Fibroblast of the aortic adventitia (primary cell): ENCODE measurements around the gene UBE2E2. TPM values are rescaled to one million over a fixed set of nuclear protein-coding genes. Genes with fewer than 3 reads are reported as not detected.

Experiments
- DNase-seq: peaks from one replicate; pipeline ENCODE4 v3.0.0-alpha.2; 2010; ENCODE audit warnings: low read depth
- H3K4me3 ChIP-seq: 2 replicates; pipeline ENCODE4 v1.5.1; 2011; ENCODE audit warnings: low read depth, mild to moderate bottlenecking, control low read depth, low read length, moderate library complexity
- total RNA-seq: library from RNA; depleted of rRNA; stranded (reverse); fragments of >200 nt; gene quantifications from 2 replicates; pipeline ENCODE4 v1.2.3, GENCODE V29; 2012; ENCODE audit warnings: low replicate concordance
- TF ChIP-seq, protein P1 (sequence below): IDR thresholded peaks from 2 replicates; pipeline ENCODE4 v1.5.1; 2011; ENCODE audit warnings: mild to moderate bottlenecking, low read length, control low read depth, inconsistent platforms; ENCODE audit not compliant: insufficient read depth

Gene UBE2E2
- total RNA-seq, 1 donor, result 49.1 TPM

DNA sequence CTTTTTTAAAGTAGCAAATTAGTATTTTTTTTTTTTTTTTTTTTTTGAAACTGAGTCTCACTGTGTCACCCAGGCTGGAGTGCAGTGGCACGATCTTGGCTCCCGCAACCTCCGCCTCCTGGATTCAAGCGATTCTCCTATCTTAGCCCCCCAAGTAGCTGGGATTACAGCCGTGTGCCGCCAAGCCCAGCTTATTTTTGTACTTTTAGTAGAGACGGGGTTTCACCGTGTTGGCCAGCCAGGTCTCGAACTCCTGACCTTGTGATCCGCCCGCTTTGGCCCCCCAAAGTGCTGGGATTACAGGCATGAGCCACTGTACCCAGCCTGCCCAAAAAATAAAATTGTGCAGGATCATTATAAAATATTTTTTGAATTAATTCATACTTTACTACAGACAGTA, 330.5 kb downstream of the UBE2E2 start:
- TF ChIP-seq, protein P1, sequence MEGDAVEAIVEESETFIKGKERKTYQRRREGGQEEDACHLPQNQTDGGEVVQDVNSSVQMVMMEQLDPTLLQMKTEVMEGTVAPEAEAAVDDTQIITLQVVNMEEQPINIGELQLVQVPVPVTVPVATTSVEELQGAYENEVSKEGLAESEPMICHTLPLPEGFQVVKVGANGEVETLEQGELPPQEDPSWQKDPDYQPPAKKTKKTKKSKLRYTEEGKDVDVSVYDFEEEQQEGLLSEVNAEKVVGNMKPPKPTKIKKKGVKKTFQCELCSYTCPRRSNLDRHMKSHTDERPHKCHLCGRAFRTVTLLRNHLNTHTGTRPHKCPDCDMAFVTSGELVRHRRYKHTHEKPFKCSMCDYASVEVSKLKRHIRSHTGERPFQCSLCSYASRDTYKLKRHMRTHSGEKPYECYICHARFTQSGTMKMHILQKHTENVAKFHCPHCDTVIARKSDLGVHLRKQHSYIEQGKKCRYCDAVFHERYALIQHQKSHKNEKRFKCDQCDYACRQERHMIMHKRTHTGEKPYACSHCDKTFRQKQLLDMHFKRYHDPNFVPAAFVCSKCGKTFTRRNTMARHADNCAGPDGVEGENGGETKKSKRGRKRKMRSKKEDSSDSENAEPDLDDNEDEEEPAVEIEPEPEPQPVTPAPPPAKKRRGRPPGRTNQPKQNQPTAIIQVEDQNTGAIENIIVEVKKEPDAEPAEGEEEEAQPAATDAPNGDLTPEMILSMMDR, result no peak
- DNase-seq, result no peak
- H3K4me3 ChIP-seq, result no peak overlapping the region

DNA sequence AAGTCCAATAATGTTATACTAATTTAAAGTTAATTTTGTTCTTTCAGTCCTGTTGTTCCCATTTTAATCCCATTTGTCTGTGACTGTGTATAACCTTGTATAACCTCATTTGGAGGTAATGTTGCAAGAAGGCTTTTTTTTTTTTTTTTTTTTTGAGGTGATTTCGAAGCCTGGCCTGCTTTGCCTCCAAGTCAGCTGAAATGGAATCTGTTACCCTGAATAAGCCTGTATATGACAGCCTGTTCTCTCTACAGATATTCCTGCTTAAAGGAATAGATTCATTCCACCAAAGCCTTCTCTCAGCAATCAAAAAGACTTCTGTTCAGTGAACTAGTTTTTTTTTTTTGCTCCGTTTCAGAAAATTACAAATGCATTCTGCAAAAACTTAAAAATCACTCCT, 330.9 kb downstream of the UBE2E2 start:
- TF ChIP-seq, protein P1, result no peak
- DNase-seq, result peak; percentile 8
- H3K4me3 ChIP-seq, result no peak overlapping the region

DNA sequence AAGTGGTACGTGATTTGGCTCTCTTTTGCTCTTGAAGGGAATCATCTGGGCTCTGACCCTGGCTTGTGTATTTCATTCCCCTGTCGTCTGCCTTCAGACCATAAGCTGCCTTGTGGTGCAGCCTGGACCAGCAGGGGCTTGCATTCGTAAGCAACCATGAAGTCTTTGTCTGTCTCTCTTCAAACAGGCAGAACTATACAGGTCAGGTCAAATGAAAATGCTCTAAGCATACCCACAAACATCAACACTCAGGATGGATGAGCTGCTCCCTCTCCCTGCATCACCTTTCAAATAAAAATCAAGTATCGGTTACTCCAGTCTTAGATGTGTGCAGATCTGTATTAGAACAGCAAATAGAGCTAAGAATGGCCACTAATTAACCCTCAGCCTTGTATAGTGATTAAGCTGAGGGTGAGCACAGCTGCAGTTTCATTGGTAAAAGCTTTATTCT, 334.0 kb downstream of the UBE2E2 start:
- TF ChIP-seq, protein P1, result no peak
- H3K4me3 ChIP-seq, result no peak overlapping the region
- DNase-seq, result no peak

DNA sequence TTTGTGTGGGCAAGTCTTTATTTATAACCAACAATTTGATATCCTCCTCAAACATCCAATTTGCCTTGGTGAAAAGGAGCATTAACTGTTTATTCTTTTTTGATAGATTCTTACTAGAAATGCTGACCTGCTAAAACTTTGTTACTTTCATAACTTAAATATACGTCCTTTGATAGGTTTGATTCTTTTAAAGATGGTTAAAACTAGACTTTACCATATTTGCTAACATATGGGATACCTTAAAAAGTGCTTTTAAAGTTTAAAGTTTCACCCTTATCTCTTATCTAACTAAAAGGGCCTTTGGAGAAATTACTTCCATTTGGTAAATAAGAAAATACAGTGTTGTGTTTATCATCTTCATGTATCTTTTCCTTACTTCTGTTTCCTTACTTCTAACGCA, 336.1 kb downstream of the UBE2E2 start:
- no peak for DNase-seq
- TF ChIP-seq, protein P1, result no peak
- no peak overlapping the region for H3K4me3 ChIP-seq

DNA sequence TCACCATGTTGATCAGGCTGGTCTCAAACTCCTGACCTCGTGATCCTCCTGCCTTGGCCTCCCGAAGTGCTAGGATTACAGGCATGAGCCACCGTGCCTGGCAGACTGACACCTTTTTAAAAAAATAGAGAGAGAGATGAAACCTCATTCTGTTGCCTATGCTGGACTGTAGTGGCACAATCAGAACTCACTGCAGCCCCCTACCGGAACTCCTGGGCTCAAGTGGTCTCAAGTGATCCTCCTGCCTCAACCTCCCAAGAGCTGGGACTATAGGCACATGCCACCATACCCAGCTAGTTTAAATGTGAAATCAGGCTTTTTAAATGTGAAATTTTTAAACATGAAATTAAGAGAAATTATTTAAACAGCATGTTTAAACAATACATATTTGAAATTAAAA, 337.5 kb downstream of the UBE2E2 start:
- no peak overlapping the region for H3K4me3 ChIP-seq
- TF ChIP-seq, protein P1, result no peak
- DNase-seq, result no peak

DNA sequence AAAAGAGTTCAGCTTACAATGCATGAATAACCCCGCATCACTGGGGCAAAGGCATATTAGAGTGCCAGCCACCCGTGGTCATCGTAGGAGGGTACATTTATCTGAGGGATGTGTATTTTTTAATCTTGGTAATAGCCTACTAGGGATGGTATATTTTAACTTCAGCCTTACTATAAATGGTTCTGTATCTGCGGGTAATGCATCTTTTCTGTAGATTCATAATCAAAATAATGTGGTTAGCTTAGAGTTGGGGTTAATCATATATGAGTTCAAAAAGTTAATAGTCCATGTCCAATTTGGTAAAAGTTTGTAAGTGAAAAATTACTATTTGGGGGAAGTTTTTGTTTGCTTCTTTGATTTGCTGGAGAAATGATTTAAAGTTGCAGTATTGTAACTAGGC, 339.0 kb downstream of the UBE2E2 start:
- no peak overlapping the region for H3K4me3 ChIP-seq
- TF ChIP-seq, protein P1, result no peak
- DNase-seq, result no peak

DNA sequence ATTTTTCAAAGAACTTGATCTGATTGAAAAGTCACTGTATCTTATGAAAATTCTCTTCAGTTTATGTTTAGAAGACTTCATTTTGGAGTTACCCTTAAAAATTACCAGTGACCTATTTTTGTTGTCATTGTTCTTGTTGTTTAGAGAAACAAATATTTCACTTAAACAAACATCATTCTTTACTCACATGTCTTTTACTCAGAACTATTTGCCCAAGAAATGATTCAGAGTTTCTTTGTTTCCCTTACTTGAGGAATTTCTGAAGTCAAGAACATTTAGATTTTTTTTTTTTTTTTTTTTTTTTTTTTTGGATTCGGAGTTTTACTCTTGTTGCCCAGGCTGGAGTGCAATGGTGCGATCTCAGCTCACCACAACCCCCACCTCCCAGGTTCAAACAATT, 343.1 kb downstream of the UBE2E2 start:
- TF ChIP-seq, protein P1, result no peak
- H3K4me3 ChIP-seq, result no peak overlapping the region
- DNase-seq, result no peak
